ENCODE data around the gene CSTF1. TPM values are rescaled to one million over a fixed set of nuclear protein-coding genes. Genes with fewer than 3 reads are reported as not detected.

Gene CSTF1
- total and polyA plus RNA-seq, 2 experiments from 2014 or later = 15.4 to 34.8 TPM

- no peaks in the 10 kb centered on the region for H3K79me2 ChIP-seq
- H3K27ac ChIP-seq = no peak overlapping the region
Measured at GRCh38 chr20:56422076-56422823, 29.8 kb downstream of the CSTF1 start.

GRCh38 chr20:56422824-56423189, 30.4 kb downstream of the CSTF1 start:
- H3K9me2 ChIP-seq (replicated peaks; ENCODE audit: insufficient read depth) = no peaks in the 10 kb centered on the region
- no peaks in the 10 kb centered on the region for H3K4me1 ChIP-seq (ENCODE audit: insufficient read depth)
- no peaks in the 10 kb centered on the region for H3K36me3 ChIP-seq (replicated peaks; ENCODE audit: insufficient read depth, low read depth)
- WGBS (ENCODE audit: low lambda C conversion rate, missing lambda C conversion rate) = 57% methylated on average over 4 of the region's 4 CpGs
- no peaks in the 10 kb centered on the region for H3K27me3 ChIP-seq
- no peaks in the 10 kb centered on the region for H3K79me2 ChIP-seq
- H3K4me3 ChIP-seq = no peak overlapping the region
- H3K9me3 ChIP-seq (ENCODE audit: low read depth) = no peaks in the 10 kb centered on the region
- no peak for DNase-seq (ENCODE audit: low spot score)
- H4K20me1 ChIP-seq (ENCODE audit: insufficient read depth, poor library complexity, severe bottlenecking) = no peaks in the 10 kb centered on the region
- TF ChIP-seq EZH2 (IDR thresholded peaks at IDR 0.05; ENCODE audit: borderline replicate concordance) = no peak
- TF ChIP-seq CTCF (IDR thresholded peaks at IDR 0.05; ENCODE audit: poor library complexity) = no peak
- no peak for TF ChIP-seq EZH2phosphoT487 (IDR thresholded peaks at IDR 0.05; ENCODE audit: low read depth, severe bottlenecking, unreplicated experiment)
- H3K27ac ChIP-seq = no peak overlapping the region
- H3K4me2 ChIP-seq = no peak overlapping the region
- no peak overlapping the region for H2AFZ ChIP-seq

More at GRCh38 chr20:56422076-56422823, 29.8 kb downstream of the CSTF1 start:
- no peak overlapping the region for H3K4me2 ChIP-seq
- H3K27me3 ChIP-seq = no peaks in the 10 kb centered on the region
- no peak for TF ChIP-seq EZH2 (IDR thresholded peaks at IDR 0.05; ENCODE audit: borderline replicate concordance)
- no peak for TF ChIP-seq EZH2phosphoT487 (IDR thresholded peaks at IDR 0.05; ENCODE audit: low read depth, severe bottlenecking, unreplicated experiment)
- TF ChIP-seq CTCF (IDR thresholded peaks at IDR 0.05; ENCODE audit: poor library complexity) = no peak
- H2AFZ ChIP-seq = no peak overlapping the region
- no peaks in the 10 kb centered on the region for H3K36me3 ChIP-seq (replicated peaks; ENCODE audit: insufficient read depth, low read depth)
- no peaks in the 10 kb centered on the region for H3K9me3 ChIP-seq (ENCODE audit: low read depth)
- DNase-seq (ENCODE audit: low spot score) = no peak
- no peaks in the 10 kb centered on the region for H3K9me2 ChIP-seq (replicated peaks; ENCODE audit: insufficient read depth)
- no peak overlapping the region for H3K4me3 ChIP-seq
- no peaks in the 10 kb centered on the region for H4K20me1 ChIP-seq (ENCODE audit: insufficient read depth, poor library complexity, severe bottlenecking)
- 64% methylated on average over 9 of the region's 9 CpGs for WGBS (ENCODE audit: low lambda C conversion rate, missing lambda C conversion rate)
- no peaks in the 10 kb centered on the region for H3K4me1 ChIP-seq (ENCODE audit: insufficient read depth)

- DNase-seq (ENCODE audit: low spot score) = no peak
- H3K4me2 ChIP-seq = no peak overlapping the region
- no peak overlapping the region for H3K27ac ChIP-seq
- no peak overlapping the region for H3K4me3 ChIP-seq
- no peaks in the 10 kb centered on the region for H3K9me3 ChIP-seq (ENCODE audit: low read depth)
- no peaks in the 10 kb centered on the region for H3K9me2 ChIP-seq (replicated peaks; ENCODE audit: insufficient read depth)
- TF ChIP-seq EZH2 (IDR thresholded peaks at IDR 0.05; ENCODE audit: borderline replicate concordance) = no peak
- no peak for TF ChIP-seq EZH2phosphoT487 (IDR thresholded peaks at IDR 0.05; ENCODE audit: low read depth, severe bottlenecking, unreplicated experiment)
- no peak for TF ChIP-seq CTCF (IDR thresholded peaks at IDR 0.05; ENCODE audit: poor library complexity)
- no peaks in the 10 kb centered on the region for H4K20me1 ChIP-seq (ENCODE audit: insufficient read depth, poor library complexity, severe bottlenecking)
- H3K4me1 ChIP-seq (ENCODE audit: insufficient read depth) = no peaks in the 10 kb centered on the region
- H3K27me3 ChIP-seq = no peaks in the 10 kb centered on the region
- 100% methylated on average over 1 of the region's 1 CpG for WGBS (ENCODE audit: low lambda C conversion rate, missing lambda C conversion rate)
- H3K79me2 ChIP-seq = no peaks in the 10 kb centered on the region
- no peak overlapping the region for H2AFZ ChIP-seq
- no peaks in the 10 kb centered on the region for H3K36me3 ChIP-seq (replicated peaks; ENCODE audit: insufficient read depth, low read depth)
Measured at GRCh38 chr20:56423211-56423610, 30.8 kb downstream of the CSTF1 start.

Data from hepatocyte (in vitro differentiated cells).